Fibroblast of peridontal ligament (primary cell): ENCODE data around the gene KLHL29.

Experiments
- DNase-seq: peaks from one replicate; pipeline ENCODE4 v3.0.0-alpha.2; 2010; ENCODE audit errors: extremely low read depth

KLHL29 gene

DNA sequence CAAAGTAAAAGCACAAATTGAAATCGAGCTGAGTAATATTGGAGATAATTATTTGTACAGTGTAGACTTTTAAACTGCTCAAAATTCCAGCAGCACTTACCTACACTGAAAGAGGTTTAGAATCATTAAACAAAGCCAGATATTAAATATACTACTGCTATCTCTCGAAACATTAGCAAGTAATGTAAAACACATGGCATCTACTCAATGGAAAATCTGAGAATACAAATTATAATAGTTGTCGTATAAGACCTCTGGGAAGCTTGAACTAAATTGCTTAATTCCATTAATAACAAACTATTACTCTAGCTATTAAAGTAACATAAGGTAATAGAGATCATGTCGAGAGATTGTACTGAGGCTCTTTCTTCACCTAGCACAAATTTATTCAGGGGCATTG is 108.9 kb downstream of the KLHL29 start:
- no peak for DNase-seq

DNA sequence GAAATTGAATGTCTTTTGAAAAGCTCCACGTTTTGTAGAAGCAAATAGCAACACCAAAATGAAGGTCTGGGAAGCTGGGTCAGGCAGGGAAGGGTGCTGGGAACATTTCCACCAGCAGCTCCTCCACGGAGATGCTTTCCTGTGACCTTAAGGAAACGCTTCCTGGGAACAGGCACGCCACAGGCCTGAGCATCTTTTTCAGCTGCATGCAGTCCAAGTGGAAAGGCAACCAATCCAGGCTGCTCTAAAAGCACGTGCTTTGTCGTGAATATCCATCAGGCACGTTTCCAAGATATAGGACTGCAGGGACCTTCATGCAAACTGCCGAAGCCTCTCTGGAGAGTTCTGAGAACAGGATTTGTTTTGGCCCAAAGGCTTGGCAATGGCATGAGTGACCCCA is 109.3 kb downstream of the KLHL29 start:
- no peak for DNase-seq

DNA sequence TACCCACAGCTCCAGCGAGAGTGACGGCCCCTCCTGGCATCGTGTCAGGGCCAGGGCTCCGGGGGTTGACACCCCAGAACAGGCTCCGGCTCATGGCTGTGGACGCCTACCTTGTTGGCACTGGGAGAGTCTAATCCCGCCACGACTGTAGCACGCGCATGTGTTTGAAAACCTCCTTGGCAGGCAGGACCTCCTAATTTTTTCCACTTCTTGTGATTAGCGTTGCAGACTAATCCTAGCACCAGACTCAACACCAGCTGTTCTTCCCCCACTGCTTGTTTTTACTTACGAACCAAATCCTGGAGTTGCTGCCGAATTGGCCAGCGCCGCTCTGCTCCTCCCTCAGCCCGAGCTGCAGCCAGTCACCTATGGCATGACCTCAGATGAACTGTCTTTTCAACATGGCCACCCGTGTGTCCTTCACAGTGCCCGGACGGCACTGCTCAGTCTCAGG is 110.7 kb downstream of the KLHL29 start:
- no peak for DNase-seq

DNA sequence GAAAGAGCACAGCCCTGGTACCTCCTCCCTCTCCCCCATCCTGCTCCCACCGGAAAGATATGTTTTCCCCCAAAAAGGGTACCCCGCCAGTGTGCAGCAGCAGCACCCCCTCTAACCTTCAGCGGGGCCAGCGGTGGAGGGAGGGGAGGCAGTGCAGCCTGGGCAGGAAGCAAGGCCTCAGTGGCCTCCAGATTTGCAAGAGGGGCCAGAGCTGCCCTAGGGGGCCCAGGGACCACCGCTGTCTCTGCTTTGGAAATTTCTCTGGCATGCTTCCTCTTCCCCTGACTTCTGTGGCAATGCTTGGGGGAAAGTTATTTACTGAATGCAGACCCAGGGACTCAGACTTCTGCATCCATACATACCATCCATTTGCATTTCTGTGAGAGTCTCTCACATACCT is 111.5 kb downstream of the KLHL29 start:
- DNase-seq, result no peak

DNA sequence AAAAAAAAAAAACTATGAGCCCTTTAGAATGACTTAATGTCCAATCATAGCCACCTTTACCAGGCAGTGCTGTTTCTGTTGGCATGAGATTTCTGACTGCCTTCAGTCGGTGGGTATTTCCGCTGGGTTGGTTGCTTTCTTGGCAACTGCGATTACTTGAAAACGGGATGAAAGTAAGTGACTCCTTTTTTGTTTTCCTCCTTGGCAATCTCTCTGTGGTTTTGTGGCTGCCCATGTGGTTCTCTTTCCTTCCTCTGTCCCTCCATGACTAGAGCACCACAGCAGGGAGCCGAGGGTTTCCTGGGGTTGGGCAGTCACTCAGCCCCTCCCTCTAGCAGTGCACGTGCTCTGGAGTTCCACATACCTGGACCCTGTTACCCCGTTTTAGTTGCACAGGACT is 112.1 kb downstream of the KLHL29 start:
- DNase-seq, result peak; percentile 73

DNA sequence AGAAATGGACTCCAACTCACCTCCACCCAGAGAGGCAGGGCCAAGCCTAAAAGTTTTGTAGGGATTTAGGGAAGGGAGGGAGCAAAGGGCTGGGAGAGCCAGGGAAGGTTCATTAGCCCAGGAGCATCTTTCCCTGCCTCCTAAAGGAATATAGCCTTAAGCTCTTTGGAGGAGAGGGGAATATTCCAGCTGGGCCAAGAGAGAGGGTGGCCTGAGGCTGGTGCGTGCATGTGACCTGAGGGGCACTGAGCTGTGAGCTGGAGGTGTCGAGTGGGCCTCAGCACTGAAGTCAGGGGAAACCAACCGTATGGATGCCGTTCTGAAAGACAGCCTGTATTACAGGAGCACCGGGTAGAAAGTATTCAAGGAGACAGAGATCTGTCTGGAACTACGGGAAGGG is 112.6 kb downstream of the KLHL29 start:
- no peak for DNase-seq

DNA sequence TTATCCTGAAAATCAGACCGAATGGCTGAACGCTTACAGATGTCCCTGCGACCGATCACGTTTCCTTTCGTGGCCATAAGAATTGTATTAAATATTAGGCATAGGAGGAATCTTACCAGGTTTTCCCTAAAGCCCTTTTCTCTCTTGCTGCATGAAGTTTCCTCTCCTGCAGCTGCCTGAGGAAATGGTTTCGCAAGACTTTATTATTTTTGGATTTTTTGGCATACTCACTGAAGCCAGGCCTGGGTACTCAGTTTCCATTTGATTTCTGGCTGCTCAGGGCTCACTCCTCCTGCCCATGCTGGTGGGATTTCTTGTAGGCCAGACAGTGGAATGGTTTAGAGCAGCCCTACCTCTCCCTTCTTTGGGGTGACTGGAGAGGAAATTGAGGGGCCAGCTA is 114.0 kb downstream of the KLHL29 start:
- DNase-seq, result peak; percentile 58

DNA sequence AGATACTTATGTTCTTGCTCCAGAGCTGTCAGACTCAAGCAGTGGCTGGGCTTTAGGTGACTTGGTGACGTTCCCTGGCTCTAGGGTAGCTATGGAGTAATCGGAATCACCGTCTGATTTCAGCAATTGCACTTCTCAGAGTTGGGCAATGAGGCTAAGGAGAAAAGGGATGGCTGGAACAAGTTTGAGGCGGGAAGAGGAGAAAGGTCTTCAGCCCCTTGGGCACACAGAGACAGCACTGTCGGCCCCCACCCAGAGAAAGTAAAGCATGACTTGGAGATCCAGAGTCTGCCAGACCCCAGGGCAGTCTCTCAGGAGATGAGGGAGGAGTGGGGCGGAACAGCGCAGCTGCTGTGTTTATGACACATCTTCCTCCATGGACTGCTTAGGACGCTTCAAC is 114.5 kb downstream of the KLHL29 start:
- DNase-seq, result no peak

DNA sequence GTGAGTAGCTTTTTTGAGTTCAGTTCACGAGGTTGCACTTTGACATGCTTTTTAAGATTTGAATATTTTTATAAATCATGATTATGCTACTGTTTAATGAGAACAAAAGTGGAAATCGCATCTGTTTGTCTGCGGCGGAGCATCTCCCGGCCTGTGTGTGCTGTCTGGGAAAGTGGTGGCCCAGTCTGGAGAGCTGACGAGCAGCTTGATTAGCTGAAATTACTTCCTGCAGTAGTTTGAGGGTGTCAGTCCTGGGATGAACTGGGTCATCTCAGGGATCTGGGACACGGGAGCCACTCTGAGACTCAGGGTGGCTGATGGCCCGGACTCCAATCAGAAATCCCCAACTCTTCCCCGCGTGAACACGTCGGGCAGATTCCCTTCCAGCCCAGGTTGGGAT is 115.9 kb downstream of the KLHL29 start:
- no peak for DNase-seq

DNA sequence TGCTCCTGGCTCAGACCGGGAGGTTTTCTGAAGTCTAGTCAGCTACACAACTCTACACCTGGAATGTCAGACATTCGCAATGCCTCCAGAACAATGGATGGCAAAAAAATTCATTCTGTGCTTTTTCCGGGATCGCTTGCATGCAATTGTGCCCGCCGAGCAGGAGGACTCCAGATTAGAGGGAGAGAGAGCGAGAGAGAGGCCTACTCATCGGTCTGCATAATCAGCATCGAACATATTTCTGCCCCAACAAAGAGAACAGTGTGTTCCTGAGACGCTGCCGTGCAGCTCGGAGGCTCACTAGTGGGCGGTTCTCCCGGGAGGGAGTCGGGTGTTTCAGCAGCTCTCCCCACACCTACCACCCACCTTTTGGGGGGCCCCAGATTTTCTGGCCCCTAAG is 117.1 kb downstream of the KLHL29 start:
- DNase-seq, result no peak

DNA sequence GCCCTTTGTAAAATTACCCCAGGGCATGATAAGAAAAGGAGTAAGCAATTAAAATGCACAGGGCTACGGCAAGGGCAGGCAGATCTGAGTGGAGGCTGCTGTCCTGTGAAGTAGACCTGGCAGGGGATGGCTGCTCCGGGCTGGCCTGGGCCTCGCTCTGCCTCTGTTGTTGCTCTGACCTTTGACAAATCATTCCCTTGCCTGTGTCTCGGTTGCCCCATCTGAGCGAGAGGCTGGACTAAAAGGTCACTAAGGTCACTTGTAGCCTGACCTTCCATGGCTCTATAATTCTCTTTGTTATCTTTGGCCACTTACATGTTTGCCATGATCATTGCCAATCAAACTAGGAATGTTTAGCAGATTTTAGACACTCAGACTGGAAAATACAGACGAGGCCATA is 118.1 kb downstream of the KLHL29 start:
- no peak for DNase-seq

DNA sequence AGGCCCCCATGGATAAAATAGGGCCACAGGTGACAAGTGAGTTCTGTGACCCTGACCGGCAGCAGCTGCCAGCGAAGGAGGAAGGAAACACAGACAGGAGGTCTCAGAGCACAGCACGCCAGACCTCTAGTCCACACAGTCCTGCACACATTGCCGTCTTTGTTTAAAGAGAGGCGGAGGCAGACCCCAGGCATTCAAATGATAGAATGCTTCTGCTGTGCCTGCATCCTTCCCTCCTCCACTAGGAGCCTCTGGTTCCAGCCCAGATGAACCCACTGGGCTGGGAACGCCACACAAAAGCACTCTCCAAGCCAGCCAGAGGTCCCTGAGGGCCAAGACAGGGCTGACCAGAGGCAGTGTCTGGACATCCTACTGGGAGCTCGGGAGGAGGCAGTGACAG is 118.7 kb downstream of the KLHL29 start:
- DNase-seq, result no peak

DNA sequence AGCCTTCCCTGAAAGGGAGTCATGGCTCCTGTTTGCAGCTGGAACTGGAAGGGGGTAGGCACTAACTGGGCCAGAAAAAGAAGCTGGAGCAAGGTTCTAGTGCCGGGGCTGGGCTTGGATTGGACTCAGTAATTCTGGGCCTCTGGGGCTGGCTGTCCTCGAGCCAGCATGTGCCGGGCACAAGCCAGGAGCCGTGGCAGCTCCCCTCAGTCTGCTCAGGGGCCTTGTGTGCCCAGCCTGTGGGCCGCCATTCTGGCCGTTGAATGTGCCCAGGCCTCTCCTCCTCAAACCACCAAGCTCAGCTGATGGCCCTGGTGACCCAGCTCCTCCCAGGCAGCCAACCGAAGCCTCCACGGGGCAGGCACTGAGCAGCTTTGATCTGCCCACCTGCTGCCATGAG is 119.6 kb downstream of the KLHL29 start:
- DNase-seq, result no peak

DNA sequence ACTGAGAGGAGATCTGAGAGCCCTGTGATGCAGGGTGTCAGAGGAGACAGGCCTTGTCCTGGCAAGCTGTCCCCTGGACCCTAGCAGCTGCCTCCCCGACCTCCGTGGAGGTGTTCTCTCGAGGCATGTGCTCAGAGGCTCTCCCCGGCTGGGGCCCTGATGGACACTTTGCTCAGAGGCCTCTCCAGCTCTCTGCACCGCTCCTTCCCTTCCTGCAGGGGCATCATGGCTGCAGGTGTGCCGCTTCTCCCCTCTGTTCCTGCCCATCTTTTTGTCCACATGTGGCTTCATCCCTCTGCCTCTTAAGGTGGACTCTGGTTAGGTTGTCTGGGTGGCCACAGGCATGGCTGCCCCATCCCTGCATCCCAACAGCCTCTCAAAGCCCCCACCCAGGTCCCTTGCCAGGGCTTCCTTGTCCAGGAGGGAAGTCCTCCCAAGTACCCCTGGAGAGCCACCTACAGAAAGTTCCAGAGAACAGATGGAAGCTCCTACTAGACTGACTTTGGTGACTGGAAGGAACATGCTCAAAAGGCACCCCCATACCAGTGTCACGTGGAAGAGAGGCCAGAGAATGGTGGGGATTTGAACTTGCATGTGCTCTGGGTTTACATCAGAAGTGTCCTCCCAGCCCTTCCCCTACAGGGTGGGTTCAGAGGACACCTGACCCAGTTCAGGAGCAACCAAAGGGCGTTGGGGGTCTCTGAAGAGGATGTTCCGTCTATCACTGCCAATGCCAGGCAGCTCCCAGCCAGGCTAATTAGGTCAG is 120.4 kb downstream of the KLHL29 start:
- no peak for DNase-seq

DNA sequence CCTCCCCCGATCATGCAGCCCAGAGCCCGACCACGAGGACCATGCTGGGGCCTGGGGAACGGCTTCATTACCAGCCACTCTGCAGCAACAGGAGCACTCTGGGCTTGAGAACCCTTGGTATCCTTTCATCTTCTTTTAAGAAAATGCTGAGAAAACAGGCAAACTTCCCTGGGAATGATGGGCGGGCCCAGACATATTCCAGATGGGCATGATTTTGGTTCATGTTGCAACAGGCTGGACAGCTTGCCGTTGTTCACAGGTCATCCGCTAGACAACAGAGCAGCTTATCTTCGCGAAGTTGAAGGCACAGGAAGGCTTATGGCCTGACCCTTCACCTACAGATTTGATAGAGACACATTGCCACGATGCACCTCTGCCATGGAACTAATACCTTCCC is 121.0 kb downstream of the KLHL29 start:
- DNase-seq, result peak; percentile 42

DNA sequence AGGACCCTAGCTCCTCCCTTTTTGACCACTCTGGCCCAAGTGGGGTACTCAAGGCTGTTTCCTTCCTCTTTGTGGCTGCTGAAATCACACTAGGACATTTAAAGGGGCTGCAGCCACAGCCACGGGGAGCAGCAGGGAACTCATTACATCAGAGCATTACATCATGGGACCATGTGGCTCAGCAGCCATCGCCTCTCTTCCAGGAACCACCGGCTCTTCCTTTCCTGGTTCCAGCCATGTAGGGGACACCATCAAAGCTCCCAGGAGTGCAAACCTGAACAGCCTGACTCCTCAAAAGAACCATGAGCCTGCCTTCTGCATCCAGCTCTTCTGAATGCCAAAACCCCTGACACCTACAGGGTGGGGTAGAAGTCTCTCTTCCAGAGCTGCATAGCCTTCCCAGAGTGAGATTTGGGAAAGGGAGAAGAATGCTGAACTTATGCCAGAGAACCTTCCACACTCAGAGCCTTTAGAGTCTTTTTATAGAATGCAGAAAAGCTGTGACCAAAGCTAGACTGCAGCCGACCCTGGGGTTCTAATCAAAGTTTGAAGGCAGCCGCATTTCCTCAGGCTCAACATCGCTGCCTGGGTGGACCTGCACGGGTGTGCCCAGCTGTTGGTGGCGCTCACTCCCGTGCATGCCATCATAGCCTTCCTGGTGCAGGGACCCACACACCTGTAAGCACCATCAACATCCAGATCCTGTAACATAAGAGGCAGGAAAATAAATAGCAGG is 121.7 kb downstream of the KLHL29 start:
- no peak for DNase-seq

DNA sequence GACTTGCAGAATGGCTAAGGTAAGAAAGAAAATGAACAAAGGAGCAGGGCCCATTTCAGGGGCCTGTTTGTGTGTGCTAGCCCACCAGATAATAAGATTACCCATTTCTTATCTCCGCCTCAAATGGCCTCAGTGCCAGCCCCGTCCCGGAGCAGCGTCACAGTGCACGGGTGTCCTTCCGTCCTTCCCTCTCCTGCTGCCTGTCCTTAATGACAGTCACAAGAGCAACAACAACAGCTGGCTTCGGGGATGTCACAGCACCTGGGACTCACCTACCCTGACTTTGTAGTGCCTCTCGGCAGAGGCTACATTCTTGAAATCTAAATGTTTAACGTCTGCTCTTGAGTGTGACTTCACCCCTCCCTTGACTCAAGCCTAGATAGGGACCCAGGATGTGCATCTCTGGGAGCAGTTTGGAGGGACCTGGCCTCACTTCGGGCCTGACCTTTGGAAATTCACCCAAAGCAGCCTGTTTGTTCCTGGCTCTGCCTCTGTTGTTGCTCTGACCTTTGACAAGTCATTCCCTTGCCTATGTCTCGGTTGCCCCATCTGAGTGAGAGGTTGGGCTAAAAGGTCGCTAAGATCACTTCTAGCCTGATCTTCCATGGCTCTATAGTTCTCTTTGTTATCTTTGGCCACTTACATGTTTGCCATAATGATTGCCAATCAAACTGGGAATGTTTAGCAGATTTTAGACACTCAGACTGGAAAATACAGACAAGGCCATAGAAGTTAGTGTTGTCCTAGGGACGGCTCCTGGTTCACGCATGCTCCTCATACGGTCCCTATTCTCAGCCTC is 122.5 kb downstream of the KLHL29 start:
- DNase-seq, result no peak

DNA sequence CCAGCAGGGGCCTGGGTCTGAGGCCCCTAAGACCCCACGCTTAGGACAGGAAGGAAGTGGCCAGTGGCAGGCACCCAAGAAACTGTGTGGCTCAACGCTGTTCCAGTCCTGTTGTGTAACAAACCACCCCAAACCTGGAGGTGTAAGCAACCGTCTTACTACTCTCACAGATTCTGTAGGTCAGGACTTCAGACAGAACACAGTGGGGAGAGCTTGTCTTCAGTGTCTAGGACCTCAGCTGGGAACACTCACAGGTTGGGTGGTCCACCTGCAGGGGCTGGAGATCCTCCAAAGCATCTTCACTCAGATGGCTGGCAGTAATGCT is 123.0 kb downstream of the KLHL29 start:
- no peak for DNase-seq

DNA sequence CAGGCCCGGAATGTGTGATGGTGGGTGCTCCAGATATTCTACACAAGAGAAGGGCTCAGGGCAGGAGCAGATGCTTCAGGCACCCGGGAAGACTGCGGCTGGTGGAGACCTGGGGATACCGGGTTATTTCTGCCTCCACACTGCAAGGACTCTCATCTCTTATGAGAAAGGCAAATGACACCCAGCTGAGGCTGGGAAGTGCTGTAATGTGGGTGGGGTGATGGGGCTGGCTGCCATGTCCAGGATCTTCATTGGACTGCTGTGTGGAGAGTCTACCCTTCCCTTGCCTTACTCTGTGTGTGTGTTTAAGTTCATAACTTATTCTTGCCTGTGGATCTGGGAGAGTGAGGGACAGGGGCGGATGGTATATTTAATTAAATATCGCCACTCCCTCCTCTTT is 124.1 kb downstream of the KLHL29 start:
- no peak for DNase-seq

DNA sequence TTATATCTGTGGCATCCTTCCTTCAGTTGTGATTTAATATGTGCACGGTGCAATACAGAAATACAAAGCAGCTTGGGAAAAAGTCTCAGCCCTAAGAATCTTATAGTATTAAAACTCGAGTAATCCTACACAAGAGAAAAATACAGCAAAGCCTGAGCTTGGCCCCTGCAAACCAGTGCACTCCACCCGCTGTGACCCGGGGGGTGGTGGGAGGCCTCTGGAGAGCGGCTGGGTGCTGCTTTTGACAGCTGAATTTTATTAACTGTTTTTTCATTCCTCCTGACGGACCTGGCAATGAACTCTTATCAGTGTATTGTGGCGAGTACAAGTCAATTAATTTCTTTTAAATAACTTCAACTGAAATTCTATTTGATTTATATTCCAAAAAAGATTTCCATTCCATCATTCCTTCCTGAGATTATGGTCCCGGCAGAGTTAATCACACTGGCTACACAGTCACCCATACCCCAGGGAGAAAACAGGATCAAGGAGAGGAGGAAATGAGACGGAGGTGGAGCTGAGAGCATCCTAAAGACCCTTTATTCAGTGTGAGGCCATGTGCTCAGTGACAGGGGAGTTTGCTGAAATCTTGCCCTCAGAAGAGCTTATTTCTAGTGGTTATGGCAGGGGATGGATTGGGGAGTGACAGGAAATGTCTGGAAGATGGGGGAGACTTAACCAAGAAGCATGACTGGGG is 124.8 kb downstream of the KLHL29 start:
- DNase-seq, result no peak

DNA sequence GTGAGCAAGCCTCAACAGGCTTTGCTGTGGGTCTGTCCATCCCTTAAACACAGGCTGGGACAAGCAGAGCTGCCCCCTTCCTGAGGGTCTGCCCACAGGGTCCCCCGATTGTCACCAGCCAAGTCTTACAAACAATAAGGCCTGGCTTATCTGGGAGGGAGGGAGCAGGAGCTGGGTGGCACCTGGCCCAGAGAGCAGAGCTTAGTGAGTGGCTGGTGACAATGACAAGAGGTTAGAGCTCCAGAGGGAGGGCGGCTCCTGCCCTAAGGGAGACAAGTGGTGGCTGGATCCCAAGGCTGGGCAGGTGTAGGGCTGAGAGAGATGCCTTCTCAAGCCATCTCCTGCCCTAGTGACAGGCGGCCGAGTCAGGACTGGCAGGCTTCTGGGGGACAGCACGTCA is 125.5 kb downstream of the KLHL29 start:
- no peak for DNase-seq

DNA sequence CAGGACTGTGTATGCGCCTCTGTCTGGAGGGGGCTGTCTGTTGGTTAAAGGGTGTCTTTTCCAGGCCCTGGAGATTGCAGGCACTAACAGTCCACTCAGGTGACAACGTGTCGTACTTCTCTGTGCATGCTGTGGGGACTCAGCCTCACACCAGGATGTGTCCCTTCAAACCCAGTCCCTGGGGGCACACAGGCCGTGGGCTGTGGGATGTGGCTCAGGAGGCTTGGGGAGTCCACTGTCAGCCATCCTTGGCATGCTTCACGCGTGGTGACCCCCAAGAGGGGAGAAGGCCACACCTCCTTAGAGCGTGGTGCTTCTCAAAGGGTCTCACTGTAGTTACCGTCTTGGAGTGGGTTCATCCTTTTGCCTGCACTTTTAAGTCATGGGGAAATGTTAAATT is 127.8 kb downstream of the KLHL29 start:
- DNase-seq, result no peak
